WERI-Rb-1 (cell line): ENCODE results near the gene CAMKK1.

ENCODE experiments used
- DNase-seq: peaks from one replicate; pipeline ENCODE4 v3.0.0-alpha.2; 2020
- H3K27ac ChIP-seq: fragments of 250-450 bp; sonication (Bioruptor Pico); 2 replicates; pipeline ENCODE4 v1.5.1; 2020; ENCODE audit warnings: mild to moderate bottlenecking, moderate library complexity
- H3K27me3 ChIP-seq: fragments of 250-450 bp; sonication (Bioruptor Pico); 2 replicates; pipeline ENCODE4 v1.5.1; 2021; ENCODE audit warnings: mild to moderate bottlenecking, low read depth, moderate library complexity; ENCODE audit not compliant: insufficient read depth, severe bottlenecking
- H3K36me3 ChIP-seq: fragments of 250-450 bp; sonication (Bioruptor Pico); 2 replicates; pipeline ENCODE4 v1.5.1; 2020; ENCODE audit warnings: mild to moderate bottlenecking, moderate library complexity
- H3K4me3 ChIP-seq: 2 replicates; pipeline ENCODE4 v1.5.1; 2011; ENCODE audit warnings: low read depth, mild to moderate bottlenecking, control low read depth, low read length
- H3K9me3 ChIP-seq: fragments of 250-450 bp; sonication (Bioruptor Pico); 2 replicates; pipeline ENCODE4 v1.5.1; 2021; ENCODE audit warnings: mild to moderate bottlenecking, moderate library complexity; ENCODE audit not compliant: severe bottlenecking
- CTCF ChIP-seq: IDR thresholded peaks from 2 replicates; pipeline ENCODE4 v1.5.1; 2011; ENCODE audit warnings: low read depth, mild to moderate bottlenecking, control low read depth, inconsistent platforms, low read length

CAMKK1 gene

GRCh38 chr17:3925684-3926485 lies 33.0 kb upstream of the CAMKK1 start:
- no peak for TF ChIP-seq CTCF

GRCh38 chr17:3924512-3925350 lies 31.9 kb upstream of the CAMKK1 start:
- H3K27me3 ChIP-seq, result no peaks in the 10 kb centered on the region
- DNase-seq, result no peak
- no peaks in the 10 kb centered on the region for H3K36me3 ChIP-seq

More at GRCh38 chr17:3925684-3926485, 33.0 kb upstream of the CAMKK1 start:
- no peak overlapping the region for H3K27ac ChIP-seq
- no peaks in the 10 kb centered on the region for H3K36me3 ChIP-seq
- H3K4me3 ChIP-seq, result no peak overlapping the region
- DNase-seq, result no peak
- H3K9me3 ChIP-seq, result no peaks in the 10 kb centered on the region
- no peaks in the 10 kb centered on the region for H3K27me3 ChIP-seq

GRCh38 chr17:3923466-3924190 lies 30.8 kb upstream of the CAMKK1 start:
- Histone ChIP-seq H3K27ac (no peak overlapping the region), H3K4me3 (no peak overlapping the region), H3K9me3 (no peaks in the 10 kb centered on the region), H3K36me3 (no peaks in the 10 kb centered on the region), H3K27me3 (no peaks in the 10 kb centered on the region)
- DNase-seq, result no peak
- no peak for TF ChIP-seq CTCF

More at GRCh38 chr17:3924512-3925350, 31.9 kb upstream of the CAMKK1 start:
- TF ChIP-seq CTCF, result no peak
- Histone ChIP-seq H3K27ac (no peak overlapping the region), H3K4me3 (no peak overlapping the region), H3K9me3 (no peaks in the 10 kb centered on the region)

DNA sequence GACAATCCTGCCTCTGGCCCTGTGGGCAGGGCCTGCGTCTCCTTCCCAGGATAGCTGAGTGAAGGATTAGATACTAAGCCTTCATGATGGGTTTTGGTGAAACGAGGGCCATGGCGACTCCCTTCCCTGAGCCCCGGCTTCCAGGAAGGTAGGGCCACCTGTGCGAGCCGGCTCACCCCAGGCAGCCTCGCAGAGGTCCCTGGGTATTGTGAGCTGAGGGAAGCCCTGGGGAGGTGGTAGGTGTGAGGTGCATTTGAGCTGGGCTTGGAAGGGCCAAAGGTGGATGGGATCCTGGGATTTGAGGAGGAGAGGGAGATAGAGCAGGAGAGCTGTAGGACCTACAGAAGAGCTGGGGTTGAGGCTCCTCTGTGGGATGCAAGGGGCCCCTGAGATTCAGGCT lies 29.9 kb upstream of the CAMKK1 start:
- Histone ChIP-seq H3K4me3 (no peak overlapping the region), H3K36me3 (no peaks in the 10 kb centered on the region), H3K27ac (no peak overlapping the region), H3K9me3 (no peaks in the 10 kb centered on the region), H3K27me3 (no peaks in the 10 kb centered on the region)
- DNase-seq, result no peak
- no peak for TF ChIP-seq CTCF

- Histone ChIP-seq H3K27ac (no peak overlapping the region), H3K36me3 (no peaks in the 10 kb centered on the region), H3K4me3 (no peak overlapping the region), H3K27me3 (no peaks in the 10 kb centered on the region), H3K9me3 (no peaks in the 10 kb centered on the region)
- TF ChIP-seq CTCF, result no peak
- no peak for DNase-seq
These were observed 28.9 kb upstream of the CAMKK1 start for GRCh38 chr17:3921502-3922319.
